ENCODE results near the gene TNN. TPM values are rescaled to one million over a fixed set of nuclear protein-coding genes. Genes with fewer than 3 reads are reported as not detected.

Gene TNN
- polyA plus RNA-seq, 1 donor (not counting 4 experiments of a cell fraction or from before 2014, with no cell fraction given): not detected

- dilution Hi-C loops (cut with MboI; ENCODE audit: extremely low pct_ligation_motif_present, low sequenced_read_pairs): no loop called here
- Histone ChIP-seq H3K27me3 (ENCODE audit: control insufficient read depth, extremely low read depth, insufficient read depth, low read length) (peaks cover 4% of the 10 kb centered on the region), H3K4me2 (ENCODE audit: control insufficient read depth, extremely low read depth, insufficient read depth, low read depth, low read length) (no peak overlapping the region), H3K4me3 (ENCODE audit: control insufficient read depth in 2 of 3, extremely low read depth in 1 of 3, insufficient read depth in 2 of 3, low read depth in 1 of 3, low read length in 3 of 3) (no peak overlapping the region), H2AFZ (ENCODE audit: control insufficient read depth, low read length) (no peak overlapping the region), H3K9me1 (ENCODE audit: control insufficient read depth, extremely low read depth, insufficient read depth, low read length) (no peaks in the 10 kb centered on the region), H3K36me3 (ENCODE audit: control insufficient read depth in 2 of 2, extremely low read depth in 1 of 2, insufficient read depth in 2 of 2, low read length in 2 of 2) (no peaks in the 10 kb centered on the region), H3K4me1 (ENCODE audit: control insufficient read depth, extremely low read depth, insufficient read depth, low read length) (no peaks in the 10 kb centered on the region), H3K27ac (ENCODE audit: control insufficient read depth, insufficient read depth, low read length) (no peak overlapping the region), H4K20me1 (ENCODE audit: control insufficient read depth, extremely low read depth, insufficient read depth, low read length) (no peaks in the 10 kb centered on the region), H3K79me2 (ENCODE audit: control insufficient read depth, insufficient read depth, low read length) (no peaks in the 10 kb centered on the region), H3K9me3 (ENCODE audit: control insufficient read depth, low read depth, low read length) (no peaks in the 10 kb centered on the region), H3K9ac (ENCODE audit: control insufficient read depth, extremely low read depth, insufficient read depth, low read length) (no peak overlapping the region)
- DNase-seq (ENCODE audit: low read depth, low spot score) (no peak), FAIRE-seq (no peak)
- TF ChIP-seq CTCF (optimal IDR thresholded peaks at IDR 0.05 in 1 of 3, IDR thresholded peaks at IDR 0.05 in 1 of 3, conservative IDR thresholded peaks at IDR 0.05 in 1 of 3; ENCODE audit: extremely low read depth in 1 of 3, insufficient read depth in 2 of 3, low read length in 3 of 3) (no peak), EZH2 (IDR thresholded peaks at IDR 0.05; ENCODE audit: low read length) (no peak)
Observed at GRCh38 chr1:175095978-175096607, 28.5 kb downstream of the TNN start.

GRCh38 chr1:175097361-175097760 is 29.7 kb downstream of the TNN start:
- H3K36me3 ChIP-seq (ENCODE audit: control insufficient read depth in 2 of 2, extremely low read depth in 1 of 2, insufficient read depth in 2 of 2, low read length in 2 of 2): no peaks in the 10 kb centered on the region
- no peak overlapping the region for H3K27ac ChIP-seq (ENCODE audit: control insufficient read depth, insufficient read depth, low read length)

More at GRCh38 chr1:175097361-175097760, 29.7 kb downstream of the TNN start:
- H3K4me3 ChIP-seq (ENCODE audit: control insufficient read depth in 2 of 3, extremely low read depth in 1 of 3, insufficient read depth in 2 of 3, low read depth in 1 of 3, low read length in 3 of 3): no peak overlapping the region
- TF ChIP-seq CTCF (optimal IDR thresholded peaks at IDR 0.05 in 1 of 3, IDR thresholded peaks at IDR 0.05 in 1 of 3, conservative IDR thresholded peaks at IDR 0.05 in 1 of 3; ENCODE audit: extremely low read depth in 1 of 3, insufficient read depth in 2 of 3, low read length in 3 of 3) (no peak), EZH2 (IDR thresholded peaks at IDR 0.05; ENCODE audit: low read length) (no peak)
- H3K79me2 ChIP-seq (ENCODE audit: control insufficient read depth, insufficient read depth, low read length): no peaks in the 10 kb centered on the region
- FAIRE-seq (no peak), DNase-seq (ENCODE audit: low read depth, low spot score) (no peak)
- no peak overlapping the region for H3K4me2 ChIP-seq (ENCODE audit: control insufficient read depth, extremely low read depth, insufficient read depth, low read depth, low read length)
- H3K4me1 ChIP-seq (ENCODE audit: control insufficient read depth, extremely low read depth, insufficient read depth, low read length): no peaks in the 10 kb centered on the region
- peaks cover 4% of the 10 kb centered on the region for H3K27me3 ChIP-seq (ENCODE audit: control insufficient read depth, extremely low read depth, insufficient read depth, low read length)
- no peak overlapping the region for H2AFZ ChIP-seq (ENCODE audit: control insufficient read depth, low read length)
- no peaks in the 10 kb centered on the region for H3K9me3 ChIP-seq (ENCODE audit: control insufficient read depth, low read depth, low read length)
- dilution Hi-C loops (cut with MboI; ENCODE audit: extremely low pct_ligation_motif_present, low sequenced_read_pairs): no loop called here
- H3K9ac ChIP-seq (ENCODE audit: control insufficient read depth, extremely low read depth, insufficient read depth, low read length): no peak overlapping the region
- no peaks in the 10 kb centered on the region for H3K9me1 ChIP-seq (ENCODE audit: control insufficient read depth, extremely low read depth, insufficient read depth, low read length)
- no peaks in the 10 kb centered on the region for H4K20me1 ChIP-seq (ENCODE audit: control insufficient read depth, extremely low read depth, insufficient read depth, low read length)

Measured in keratinocyte (primary cell).